ENCODE results near the gene C8A.

GRCh38 chr1:56966698-56966999, 112.1 kb downstream of the C8A start:
- TF ChIP-seq EZH2 (IDR thresholded peaks at IDR 0.05; ENCODE audit: insufficient read depth, poor library complexity, severe bottlenecking) = no peak
- no peak for TF ChIP-seq EZH2phosphoT487 (IDR thresholded peaks at IDR 0.05; ENCODE audit: insufficient read depth, low read depth)
